HuH-7.5 (cell line): ENCODE measurements around the gene CEPT1.

Experiments used
- DNase-seq: peaks from one replicate; pipeline ENCODE4 v3.0.0; 2011; ENCODE audit warnings: low spot score

CEPT1 gene

DNA sequence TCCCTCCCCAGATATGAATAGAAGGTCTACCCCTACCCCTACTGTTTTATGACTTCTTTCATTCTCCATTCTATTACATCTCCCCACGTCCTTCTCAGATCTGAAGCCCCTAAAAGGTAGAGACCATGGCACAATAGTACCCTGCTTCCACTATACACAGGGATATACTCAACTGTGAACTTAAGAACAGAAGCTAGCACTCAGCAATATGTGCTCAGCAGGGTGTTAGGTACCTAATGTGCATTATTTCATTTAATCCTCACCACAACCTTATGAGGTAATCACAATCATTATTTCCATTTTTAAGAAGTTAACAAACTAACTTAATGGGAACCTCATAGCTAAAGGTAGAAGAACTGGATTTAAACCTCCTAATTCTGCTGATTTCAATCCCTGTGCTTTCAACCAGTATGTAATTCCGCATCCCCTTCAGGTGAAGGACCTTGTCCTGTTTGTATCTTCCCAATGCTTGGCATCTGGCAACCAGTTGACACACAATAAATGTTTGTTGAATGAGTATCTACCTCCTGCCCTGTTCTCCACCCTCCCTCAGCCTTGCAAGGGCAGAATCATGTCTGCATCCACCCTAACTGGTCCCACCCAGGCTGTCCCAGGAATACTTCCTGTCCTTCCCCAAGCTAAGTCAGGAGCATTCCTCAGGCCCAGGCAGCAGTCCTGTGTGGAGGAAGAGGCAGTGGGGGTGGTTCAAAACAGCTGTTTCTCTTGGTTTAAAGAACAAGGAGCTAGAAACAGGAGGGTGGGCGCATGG, 53.9 kb downstream of the CEPT1 start:
- no peak for DNase-seq

DNA sequence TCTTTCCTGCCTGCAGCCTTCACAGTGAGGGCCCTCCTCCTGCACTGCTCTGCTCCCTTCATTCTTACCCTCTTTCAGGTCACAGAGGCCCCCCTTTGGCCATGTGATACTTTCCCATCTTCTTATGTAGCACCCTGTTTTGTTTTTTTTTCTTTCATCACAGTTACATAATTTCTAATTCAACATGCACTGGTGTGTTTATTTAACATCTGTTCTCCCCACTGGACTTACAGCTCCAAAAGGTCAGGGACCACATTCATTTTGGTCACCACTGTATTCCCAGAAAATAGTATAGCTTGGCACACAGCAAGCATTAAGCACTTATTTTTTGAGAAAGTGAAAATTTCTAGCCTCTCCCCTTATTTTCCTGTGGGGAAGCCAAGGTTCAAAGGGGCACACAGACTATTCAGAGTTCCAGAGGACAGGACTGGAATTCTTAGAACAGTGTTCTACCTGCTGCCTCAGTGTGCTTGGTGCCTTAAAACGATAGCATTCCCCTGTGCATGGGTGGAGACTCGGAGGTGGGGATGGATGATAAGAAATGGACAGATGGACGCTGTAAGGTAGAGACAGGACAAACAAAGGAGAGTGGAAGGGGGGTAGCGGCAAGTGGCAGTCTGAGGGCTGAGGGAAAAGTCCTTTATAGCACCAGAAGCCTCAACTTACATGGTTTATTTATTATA, 55.1 kb downstream of the CEPT1 start:
- DNase-seq, result no peak

DNA sequence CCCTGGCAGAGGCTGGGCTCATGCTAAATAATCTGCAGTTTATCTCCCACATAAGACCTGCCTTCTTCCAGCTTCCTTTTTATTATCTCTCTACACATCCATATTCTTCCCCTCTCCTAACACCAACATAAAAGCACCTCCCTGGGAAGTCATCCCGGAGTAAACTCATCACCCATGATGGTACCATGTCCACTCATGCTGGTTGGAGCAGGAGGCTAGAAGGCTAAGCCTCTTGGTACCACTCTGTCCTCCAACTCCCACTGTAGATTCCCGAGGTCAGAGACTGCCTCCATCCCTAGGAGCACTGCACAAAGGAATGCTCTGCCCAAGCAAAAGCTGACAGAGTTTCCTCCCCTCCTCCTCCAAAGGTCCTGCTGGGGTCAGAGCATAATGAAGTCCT, 56.2 kb downstream of the CEPT1 start:
- DNase-seq, result no peak

DNA sequence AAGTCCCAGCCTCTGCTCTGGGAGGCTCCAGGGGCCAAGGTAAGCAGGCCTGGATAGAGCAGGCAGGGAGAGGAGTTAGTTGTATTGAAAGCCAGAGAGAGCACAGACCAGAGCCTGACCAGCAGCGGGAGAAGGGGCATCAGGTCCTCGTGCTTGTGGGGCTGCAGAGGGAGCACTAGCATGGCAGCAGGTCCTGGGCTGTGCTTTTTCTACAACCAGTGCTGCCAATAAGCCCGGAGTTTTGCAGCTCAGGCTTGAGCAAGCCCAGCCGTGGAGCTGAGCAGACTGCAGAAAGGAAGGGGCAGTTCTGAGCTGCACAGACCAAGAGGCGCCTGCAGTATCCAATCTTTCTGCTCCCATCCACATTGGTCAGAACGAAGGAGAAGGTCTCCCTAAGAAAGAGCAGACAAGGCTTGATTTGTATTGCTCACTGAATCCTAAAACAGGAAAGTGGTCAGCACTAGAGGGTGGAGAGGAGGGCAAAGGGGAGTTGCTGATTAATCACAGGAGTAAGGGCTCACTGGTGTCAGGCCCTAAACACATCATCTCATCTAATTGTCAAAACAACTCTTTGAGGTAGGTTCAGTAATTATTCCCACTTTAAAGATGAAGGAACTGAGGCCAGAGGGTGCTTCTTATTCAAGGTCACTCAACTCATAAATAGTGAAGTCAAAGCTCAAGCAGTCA, 57.7 kb downstream of the CEPT1 start:
- DNase-seq, result no peak

DNA sequence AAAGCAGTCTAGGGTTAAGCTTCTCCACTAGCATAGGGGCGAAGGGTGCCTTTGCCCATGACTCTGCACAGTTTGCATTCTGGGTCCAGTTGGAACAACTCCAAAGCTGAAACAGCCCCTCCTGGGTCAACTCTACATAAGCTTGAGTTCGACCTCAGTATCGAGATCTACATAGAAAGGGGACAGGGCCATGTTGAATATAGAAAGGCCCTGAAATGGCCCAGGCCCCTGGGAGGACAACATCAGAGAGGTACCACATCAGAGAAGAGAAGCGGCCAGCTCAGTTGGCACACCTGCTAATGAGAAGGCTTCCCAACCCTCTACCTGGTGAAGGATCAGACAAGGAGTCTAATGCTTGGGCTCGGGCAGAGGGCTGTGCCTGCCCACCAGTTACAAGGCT, 58.8 kb downstream of the CEPT1 start:
- no peak for DNase-seq

DNA sequence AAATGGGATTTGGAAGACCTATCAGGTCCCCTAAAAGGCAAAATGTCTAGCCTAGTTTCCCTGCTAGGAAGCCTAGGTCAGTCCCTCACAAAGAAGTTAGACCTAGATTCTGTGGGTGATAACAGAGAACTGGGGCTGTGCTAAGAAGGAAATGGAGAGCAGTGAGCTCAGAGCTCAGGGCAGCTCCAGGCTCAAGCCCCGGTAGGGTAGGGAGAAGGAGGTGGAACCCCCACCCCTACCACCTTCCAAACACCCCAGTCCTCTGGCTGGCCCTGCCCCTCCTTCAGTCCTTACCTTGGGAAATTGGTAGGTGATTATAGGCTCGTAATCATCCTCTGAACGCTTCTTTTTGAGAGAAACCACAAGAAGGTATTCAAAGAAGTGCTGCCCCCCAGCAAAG, 59.3 kb downstream of the CEPT1 start:
- DNase-seq, result no peak

DNA sequence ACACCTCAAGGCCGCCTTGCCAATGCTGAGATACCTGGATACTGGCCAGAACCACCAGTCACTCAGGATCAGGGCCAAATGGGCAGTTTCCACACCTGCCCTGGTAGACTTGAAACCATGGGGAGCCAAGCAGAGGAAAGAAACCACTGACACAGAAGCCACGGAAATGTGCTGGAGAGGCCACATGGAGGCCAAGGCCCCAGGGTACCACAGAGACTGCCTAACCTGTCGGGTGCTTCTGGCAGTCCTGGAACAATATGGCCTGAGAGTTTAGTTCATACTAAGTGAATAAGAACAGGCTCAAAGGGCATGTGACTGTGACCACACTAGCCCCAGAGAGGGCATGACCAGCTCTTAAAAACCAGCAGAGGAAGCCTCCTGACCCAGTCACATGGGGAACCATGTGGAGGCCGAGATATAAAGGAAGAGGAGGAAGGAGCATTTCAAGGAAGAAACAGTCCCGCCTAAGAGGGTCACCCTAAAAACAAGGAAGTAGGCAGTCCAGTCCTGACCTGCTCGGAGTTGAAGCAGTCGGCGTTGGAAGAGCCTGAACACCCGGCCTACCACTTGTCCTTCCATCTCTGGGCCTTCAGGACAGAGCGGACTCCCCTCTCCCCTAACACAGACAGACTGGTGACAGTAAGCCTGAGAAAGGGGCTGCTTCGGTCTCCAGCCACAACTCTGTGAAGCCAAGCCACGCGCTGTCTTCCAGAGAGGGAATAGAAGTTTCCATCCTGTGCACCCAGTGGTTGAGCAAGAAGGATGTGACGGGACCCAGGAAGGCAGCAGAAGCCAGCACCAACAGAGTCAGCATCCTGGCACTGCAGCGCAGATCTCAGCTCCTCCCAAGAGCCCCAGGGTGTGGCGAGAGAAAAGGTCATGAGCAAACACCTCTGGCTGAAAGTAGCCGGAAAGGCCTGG, 60.1 kb downstream of the CEPT1 start, which contains the start of gene DENND2D:
TSS of gene DENND2D (minus strand) at position 766 of the 921 bp plus-strand sequence. CDS start at position 579, 187 bp downstream.
- DNase-seq, result no peak

DNA sequence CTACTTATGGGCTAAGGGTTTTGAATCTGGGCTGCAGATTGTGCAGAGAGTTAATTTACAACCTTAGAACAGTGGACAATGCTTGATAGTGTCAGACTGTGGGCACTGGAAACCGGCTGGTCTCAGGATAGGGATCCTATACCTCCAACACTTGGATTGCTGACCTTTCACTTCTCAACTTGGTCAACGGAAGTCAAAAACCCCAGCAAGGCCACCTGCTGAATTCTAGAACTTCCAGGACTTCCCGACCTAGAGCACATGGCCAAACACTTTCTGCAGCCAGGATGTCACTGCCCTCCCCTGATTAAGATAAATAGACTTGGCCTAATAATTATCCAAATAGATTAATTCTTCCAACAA, 60.8 kb downstream of the CEPT1 start:
- no peak for DNase-seq

DNA sequence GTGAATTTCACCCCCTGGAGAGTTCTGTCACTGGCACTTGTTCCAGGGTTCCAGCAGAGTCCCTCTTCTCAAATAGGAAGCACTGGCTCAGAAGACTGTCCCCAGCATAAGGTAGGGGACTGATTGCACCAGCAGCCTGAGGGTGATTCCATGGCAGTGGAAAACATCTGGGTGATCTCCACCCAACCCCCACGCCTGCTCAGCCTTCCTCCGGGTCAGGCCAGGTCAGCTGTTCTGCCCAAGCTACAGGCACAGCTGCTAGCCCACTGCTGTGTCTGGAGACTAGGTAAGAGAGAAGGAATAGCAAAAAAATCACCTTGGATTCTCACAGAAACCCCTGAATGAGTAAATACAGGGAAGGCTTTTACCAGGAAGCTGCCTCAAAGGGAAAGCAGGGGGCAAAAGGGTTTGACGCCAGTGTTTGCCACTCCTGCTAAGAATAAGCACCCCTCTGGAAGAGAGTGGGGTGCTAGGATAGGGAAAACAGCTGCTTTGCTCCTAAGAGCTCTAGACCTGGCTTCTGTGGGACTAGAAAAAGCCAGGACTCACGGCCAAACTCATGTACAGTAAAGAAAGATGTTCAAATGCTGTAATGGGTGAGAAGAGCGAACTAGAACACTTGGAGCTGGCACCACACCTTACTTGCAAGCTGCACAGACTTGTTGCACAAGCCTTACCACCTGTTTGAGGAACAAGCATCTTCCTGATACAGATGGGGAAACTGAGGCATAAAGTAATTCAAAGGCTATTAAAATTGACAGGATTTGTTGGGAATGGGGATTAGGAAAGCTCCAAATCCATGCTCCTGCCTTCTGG, 61.5 kb downstream of the CEPT1 start:
- no peak for DNase-seq

DNA sequence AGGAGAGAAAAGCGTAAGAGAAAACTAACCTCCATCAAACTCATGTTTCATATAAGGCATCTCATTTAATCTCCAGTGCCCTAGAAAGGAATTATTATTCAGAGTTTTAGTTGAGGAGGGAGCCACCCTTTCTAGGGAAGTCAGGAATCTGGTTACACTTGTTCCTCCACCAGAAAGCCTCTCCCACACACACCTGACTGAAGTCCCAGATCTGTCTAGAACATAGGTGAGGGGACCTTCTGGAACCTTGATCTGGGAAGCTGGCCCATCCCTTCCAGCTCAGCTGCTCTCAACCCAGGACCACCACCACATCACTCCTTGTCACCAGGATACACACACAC, 62.3 kb downstream of the CEPT1 start:
- DNase-seq, result no peak

DNA sequence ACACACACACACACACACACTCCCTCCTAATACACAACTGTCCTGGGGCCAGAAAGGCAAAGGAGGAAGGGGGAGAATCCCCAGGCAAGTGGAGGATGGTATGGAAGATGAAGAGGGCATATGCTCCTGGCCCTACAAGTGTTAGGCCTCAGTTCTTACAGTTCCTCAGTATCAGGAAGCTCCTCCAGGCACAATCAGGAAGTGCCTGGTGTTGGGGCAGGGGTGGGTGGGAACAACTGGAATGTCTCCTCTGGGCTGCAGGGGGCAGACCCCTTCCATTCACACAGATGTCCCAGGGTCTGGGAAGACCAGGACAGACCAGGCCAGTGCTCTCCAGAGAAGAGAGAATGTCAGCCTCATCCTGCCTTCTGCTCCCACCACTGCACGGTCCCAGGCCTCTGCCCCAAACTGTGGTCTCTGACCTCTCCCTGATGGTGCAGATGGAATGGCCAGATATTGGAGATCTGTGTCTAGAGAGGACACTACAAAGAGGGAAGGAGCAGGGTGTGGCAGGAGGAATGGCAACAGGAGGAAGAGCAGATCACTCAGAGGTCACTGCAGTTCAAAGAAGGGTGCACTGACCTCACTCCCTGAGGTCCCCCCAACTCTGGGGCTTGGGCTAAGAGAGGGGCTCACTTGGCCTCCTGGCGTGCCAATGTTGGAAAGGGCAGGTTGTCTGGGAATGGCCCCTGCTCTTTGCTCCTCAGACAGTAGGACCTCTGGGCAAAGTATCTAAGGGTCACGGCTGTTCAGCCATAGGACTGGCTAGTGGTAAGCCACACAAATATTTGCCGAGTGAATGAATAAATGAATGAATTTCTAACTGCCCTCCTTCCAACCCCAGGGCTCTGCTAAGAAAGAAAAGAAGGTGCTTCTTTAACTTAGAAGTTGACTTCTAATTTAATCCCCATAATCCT, 62.9 kb downstream of the CEPT1 start:
- no peak for DNase-seq

DNA sequence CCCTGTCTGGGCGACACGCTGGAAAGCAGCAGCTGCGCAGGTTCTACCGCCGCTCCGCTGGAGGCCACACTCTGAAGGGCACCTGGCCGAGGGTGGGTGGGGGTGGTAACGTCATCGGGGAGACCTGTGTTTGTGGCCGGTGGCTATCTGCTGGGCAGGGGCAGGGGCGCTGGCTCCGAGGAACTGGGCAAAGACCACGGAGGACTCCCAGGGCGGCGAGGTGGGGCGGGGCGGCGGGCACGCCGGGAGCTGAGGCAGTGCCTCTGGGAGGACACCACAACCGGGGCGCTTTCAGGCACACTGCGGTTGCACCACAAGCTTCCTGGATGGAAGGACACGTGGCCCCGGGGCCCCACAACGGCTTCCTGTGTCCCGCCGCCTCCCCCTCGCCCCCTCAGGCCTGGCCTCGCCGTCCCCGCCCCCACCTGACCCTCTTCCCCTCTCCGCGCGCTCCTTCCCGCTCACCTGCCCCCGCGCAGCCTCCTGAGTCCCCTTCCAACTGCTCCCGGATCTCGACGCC, 63.7 kb downstream of the CEPT1 start:
- peak; percentile 60 for DNase-seq

DNA sequence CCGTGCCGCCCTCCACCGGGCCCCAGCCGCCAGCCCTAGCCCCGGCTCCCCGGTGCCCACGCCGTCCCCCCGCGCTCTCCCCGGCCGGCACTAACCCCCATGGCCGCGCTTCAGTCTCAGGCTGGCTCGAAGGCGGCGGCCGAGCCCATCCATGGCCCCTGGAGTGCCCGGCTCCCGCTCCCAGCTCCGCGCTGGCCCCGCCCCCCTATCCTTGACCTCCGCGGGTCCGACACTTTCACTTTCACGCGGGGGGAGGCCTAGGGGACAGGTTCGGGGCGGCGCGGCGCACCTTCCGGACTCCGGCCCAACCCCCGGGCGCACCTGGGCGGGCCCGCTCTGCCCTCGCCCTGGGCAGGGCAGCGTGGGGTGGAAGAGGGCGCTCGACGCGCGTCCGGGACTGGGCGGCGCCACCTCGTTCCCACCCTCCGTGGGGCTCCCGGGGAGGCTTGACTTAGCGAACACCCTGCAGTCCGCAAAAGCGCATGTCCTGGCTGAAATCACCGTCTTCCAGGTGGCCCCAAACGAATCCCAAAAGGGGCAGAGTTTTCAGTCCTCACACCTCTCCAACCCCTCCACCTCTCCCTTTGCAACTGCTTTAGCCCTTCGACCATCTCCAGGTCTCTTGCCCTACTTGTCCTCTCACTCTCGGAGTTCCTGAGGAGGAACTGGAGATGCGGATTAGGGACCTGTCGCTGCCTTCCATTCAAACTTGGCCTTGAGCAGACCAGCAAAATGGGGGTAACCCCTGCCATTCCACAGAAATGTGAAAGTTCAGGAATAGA, 64.4 kb downstream of the CEPT1 start:
- no peak for DNase-seq

DNA sequence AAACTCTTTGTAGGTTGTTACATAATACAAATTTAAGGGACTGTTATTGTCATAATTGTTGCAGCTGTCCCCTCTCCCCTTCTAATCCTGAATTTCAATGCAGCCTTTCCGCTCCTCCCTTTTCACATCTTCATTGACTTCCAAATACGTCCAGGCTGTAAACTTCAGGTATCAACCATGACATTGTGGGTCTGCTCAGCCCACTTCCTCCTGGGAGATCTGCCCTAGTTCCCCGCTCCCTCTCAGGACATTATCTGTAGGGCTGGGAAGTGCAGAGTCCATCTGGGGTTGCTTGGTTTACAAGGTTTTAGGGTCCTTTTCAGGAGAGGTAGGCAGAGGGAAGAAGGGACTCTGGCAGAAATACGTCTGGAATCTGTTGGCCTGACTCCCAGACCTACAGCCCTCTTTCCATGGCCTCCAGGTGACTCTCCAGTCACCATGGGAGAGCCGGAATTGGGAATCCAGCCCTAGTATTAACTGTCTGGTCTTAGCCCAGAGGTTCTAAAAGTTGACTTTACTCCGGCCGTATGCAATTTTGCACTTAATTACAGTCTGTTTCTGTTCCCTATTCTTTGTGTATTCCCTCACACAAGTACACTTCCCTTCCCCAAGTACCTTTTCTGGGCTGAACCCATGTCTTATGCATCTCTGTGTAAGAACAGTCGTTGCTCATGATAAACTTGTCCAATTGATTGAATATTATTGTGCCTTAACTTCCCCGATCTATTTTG, 65.1 kb downstream of the CEPT1 start:
- no peak for DNase-seq

DNA sequence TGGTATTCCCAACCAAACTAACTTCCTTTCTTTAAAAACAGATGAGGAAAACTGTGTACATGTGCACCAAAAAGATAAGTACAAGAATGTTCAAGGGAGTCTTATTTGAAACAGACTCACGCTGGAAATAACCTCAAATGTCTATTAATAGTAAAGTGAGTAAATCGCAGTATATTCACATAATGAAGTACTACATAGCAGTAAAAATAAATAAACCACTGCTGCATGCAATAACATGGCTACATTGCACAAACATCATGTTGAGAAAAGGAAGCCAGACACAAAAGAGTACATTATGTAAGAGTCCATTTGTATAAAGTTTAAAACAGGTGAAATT, 65.7 kb downstream of the CEPT1 start:
- no peak for DNase-seq

DNA sequence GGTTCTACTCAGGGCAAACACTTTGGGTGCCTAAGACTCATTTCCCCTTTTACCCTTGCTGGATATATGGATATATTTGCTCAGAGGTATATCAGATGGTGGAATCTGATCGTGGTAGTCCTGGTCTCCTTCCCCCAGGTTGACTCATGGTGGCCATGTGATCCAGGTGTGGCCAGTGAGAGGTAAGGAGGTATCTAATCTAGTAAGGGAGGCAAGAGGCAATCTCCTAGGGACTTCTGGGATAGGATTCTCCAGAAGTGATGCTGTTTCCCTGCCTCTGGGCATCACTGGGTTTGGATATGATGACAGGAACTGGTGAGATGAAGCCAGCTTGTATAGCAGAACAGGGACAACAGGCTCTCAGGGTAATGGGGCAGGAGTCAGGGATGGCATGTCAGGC, 68.9 kb downstream of the CEPT1 start:
- DNase-seq, result no peak

DNA sequence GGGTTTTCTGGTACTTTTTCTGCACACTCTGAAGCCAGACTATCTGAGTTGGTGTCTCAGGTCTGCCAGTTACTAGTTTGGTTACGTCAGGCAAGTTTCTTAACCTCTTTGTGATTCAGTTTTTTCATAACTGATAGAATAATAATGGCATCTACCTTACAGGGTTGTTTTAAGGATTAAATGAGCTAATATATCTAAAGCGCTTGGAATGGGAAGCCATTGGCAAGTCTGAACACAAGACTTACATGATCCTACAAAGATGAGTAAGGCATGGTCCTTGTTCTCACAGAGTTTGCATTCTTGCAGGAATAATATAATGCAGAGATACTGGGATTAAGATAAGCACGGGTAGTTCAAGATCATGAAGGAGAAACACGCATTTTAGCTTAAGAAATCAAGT, 69.6 kb downstream of the CEPT1 start:
- DNase-seq, result no peak

DNA sequence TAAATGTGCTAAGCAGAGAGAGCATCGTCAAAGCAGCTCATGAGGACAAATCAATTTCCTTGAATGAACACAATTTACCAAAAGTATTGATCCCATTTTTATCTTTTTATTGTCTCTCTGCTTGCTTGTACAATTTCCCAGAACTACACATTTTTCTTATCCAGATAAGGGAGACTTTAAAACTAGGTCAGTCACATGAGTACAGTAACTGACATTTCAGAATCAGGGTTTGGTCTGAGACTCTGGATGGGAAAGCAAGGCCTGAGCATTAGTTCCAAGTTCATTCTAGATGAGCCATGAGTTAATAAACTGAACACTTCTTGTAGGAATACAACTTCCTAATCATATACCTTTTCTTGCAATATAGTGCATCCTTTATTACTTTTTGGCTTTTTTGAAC, 71.9 kb downstream of the CEPT1 start:
- no peak for DNase-seq
